Gastrocnemius medialis (tissue), 4 donors: Measurements from ENCODE around the gene ITGA3.

Experiments
- POLR2A ChIP-seq, 2 donors: fragments of 450-650 bp; IDR thresholded peaks; one replicate each; pipeline ENCODE4 v1.6.1; 2017; ENCODE audit warnings: antibody characterized with exemption in 2 of 2, mild to moderate bottlenecking in 2 of 2, moderate library complexity in 2 of 2
- TF ChIP-seq, protein P1 (sequence below), 5 experiments: fragments of 450-650 bp in 3 of 5; fragments of 200-600 bp in 2 of 5; sonication (generic) in 2 of 5; IDR thresholded peaks in 4 of 5; conservative IDR thresholded peaks in 1 of 5; 1 replicate in 4 of 5; 2 replicates in 1 of 5; pipeline ENCODE4 v1.5.1; 2016 to 2019; ENCODE audit warnings: antibody characterized with exemption in 5 of 5, mild to moderate bottlenecking in 3 of 5, moderate library complexity in 3 of 5

GRCh38 chr17:50029185-50029584, 26.7 kb upstream of the ITGA3 start:
- TF ChIP-seq, protein P1, sequence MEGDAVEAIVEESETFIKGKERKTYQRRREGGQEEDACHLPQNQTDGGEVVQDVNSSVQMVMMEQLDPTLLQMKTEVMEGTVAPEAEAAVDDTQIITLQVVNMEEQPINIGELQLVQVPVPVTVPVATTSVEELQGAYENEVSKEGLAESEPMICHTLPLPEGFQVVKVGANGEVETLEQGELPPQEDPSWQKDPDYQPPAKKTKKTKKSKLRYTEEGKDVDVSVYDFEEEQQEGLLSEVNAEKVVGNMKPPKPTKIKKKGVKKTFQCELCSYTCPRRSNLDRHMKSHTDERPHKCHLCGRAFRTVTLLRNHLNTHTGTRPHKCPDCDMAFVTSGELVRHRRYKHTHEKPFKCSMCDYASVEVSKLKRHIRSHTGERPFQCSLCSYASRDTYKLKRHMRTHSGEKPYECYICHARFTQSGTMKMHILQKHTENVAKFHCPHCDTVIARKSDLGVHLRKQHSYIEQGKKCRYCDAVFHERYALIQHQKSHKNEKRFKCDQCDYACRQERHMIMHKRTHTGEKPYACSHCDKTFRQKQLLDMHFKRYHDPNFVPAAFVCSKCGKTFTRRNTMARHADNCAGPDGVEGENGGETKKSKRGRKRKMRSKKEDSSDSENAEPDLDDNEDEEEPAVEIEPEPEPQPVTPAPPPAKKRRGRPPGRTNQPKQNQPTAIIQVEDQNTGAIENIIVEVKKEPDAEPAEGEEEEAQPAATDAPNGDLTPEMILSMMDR (IDR thresholded peaks at IDR 0.05 in 4 of 5, conservative IDR thresholded peaks at IDR 0.05 in 1 of 5): no peak
- no peak for TF ChIP-seq POLR2A (IDR thresholded peaks at IDR 0.05)
